Trophoblast cell (in vitro differentiated cells and primary cell): Measurements from ENCODE around the gene CLDN2.

Source experiments
- DNase-seq, 2 donors: peaks; one replicate each; pipeline ENCODE4 v3.0.0-alpha.2; 2016
- H2AFZ ChIP-seq: 2 replicates; pipeline ENCODE4 v1.6.1; 2013; ENCODE audit warnings: low read length, moderate library complexity, mild to moderate bottlenecking; ENCODE audit not compliant: insufficient read depth, poor library complexity
- H2AK5ac ChIP-seq: 2 replicates; pipeline ENCODE4 v1.6.1; 2013; ENCODE audit warnings: mild to moderate bottlenecking, low read length
- H2BK120ac ChIP-seq: 2 replicates; pipeline ENCODE4 v1.6.1; 2013; ENCODE audit warnings: low read length, mild to moderate bottlenecking, moderate library complexity; ENCODE audit not compliant: insufficient read depth, poor library complexity
- H2BK12ac ChIP-seq: 2 replicates; pipeline ENCODE4 v1.6.1; 2013; ENCODE audit warnings: mild to moderate bottlenecking, low read length, moderate library complexity
- H2BK5ac ChIP-seq: 2 replicates; pipeline ENCODE4 v1.6.1; 2013; ENCODE audit warnings: low read length, low read depth, moderate library complexity, mild to moderate bottlenecking; ENCODE audit not compliant: poor library complexity
- H3K14ac ChIP-seq: 2 replicates; pipeline ENCODE4 v1.6.1; 2013; ENCODE audit warnings: mild to moderate bottlenecking, low read length
- H3K18ac ChIP-seq: 2 replicates; pipeline ENCODE4 v1.6.1; 2013; ENCODE audit warnings: mild to moderate bottlenecking, low read length
- H3K23ac ChIP-seq: 2 replicates; pipeline ENCODE4 v1.6.1; 2013; ENCODE audit warnings: low read length
- H3K27ac ChIP-seq: 2 replicates; pipeline ENCODE4 v1.5.1; 2013; ENCODE audit warnings: low read depth, mild to moderate bottlenecking, inconsistent platforms, low read length, moderate library complexity
- H3K27me3 ChIP-seq: 2 replicates; pipeline ENCODE4 v1.6.1; 2013; ENCODE audit warnings: inconsistent platforms, mild to moderate bottlenecking, low read length, moderate library complexity; ENCODE audit not compliant: insufficient read depth
- H3K36me3 ChIP-seq, 2 experiments: 1 replicate in 1 of 2; 2 replicates in 1 of 2; pipeline ENCODE4 v1.6.1; 2013; ENCODE audit warnings: low read length in 2 of 2, mild to moderate bottlenecking in 2 of 2, moderate library complexity in 1 of 2; ENCODE audit not compliant: insufficient read depth in 2 of 2, control insufficient read depth in 1 of 2
- H3K4ac ChIP-seq: 2 replicates; pipeline ENCODE4 v1.6.1; 2013; ENCODE audit warnings: low read depth, mild to moderate bottlenecking, low read length, moderate library complexity
- H3K4me1 ChIP-seq, 2 experiments: 1 replicate in 1 of 2; 2 replicates in 1 of 2; pipeline ENCODE4 v1.6.1; 2013; ENCODE audit warnings: low read length in 2 of 2, mild to moderate bottlenecking in 2 of 2, moderate library complexity in 1 of 2; ENCODE audit not compliant: insufficient read depth in 2 of 2, control insufficient read depth in 1 of 2
- H3K4me2 ChIP-seq: 2 replicates; pipeline ENCODE4 v1.6.1; 2013; ENCODE audit warnings: inconsistent platforms, mild to moderate bottlenecking, low read length, moderate library complexity
- H3K4me3 ChIP-seq: 2 replicates; pipeline ENCODE4 v1.5.1; 2013; ENCODE audit warnings: mild to moderate bottlenecking, low read depth, low read length, inconsistent platforms
- H3K79me1 ChIP-seq: one replicate; pipeline ENCODE4 v1.6.1; 2013; ENCODE audit warnings: low read length
- H3K79me2 ChIP-seq: 2 replicates; pipeline ENCODE4 v1.6.1; 2013; ENCODE audit warnings: low read length, mild to moderate bottlenecking; ENCODE audit not compliant: control insufficient read depth, insufficient read depth, poor library complexity
- H3K9ac ChIP-seq: 2 replicates; pipeline ENCODE4 v1.6.1; 2013; ENCODE audit warnings: mild to moderate bottlenecking, low read length
- H3K9me3 ChIP-seq: 2 replicates; pipeline ENCODE4 v1.6.1; 2013; ENCODE audit warnings: low read depth, mild to moderate bottlenecking, control low read depth, inconsistent platforms, low read length; ENCODE audit not compliant: insufficient read depth
- H4K12ac ChIP-seq: 2 replicates; pipeline ENCODE4 v1.6.1; 2013; ENCODE audit warnings: low read depth, mild to moderate bottlenecking, low read length, moderate library complexity
- H4K8ac ChIP-seq: 2 replicates; pipeline ENCODE4 v1.6.1; 2013; ENCODE audit warnings: low read depth, mild to moderate bottlenecking, low read length, moderate library complexity
- H4K91ac ChIP-seq: one replicate; pipeline ENCODE4 v1.6.1; 2013; ENCODE audit warnings: low read depth, mild to moderate bottlenecking, low read length, moderate library complexity
- WGBS: extraction: QIAGEN DNeasy Blood & Tissue Kit; methylation state at CpG from one replicate; pipeline ENCODE4 v1.1.7; 2013; ENCODE audit warnings: missing lambda C conversion rate; ENCODE audit not compliant: insufficient read length, insufficient coverage; ENCODE audit errors: extremely low coverage; 5-methylcytosine and 5-hydroxymethylcytosine counted together

The CLDN2 gene

DNA sequence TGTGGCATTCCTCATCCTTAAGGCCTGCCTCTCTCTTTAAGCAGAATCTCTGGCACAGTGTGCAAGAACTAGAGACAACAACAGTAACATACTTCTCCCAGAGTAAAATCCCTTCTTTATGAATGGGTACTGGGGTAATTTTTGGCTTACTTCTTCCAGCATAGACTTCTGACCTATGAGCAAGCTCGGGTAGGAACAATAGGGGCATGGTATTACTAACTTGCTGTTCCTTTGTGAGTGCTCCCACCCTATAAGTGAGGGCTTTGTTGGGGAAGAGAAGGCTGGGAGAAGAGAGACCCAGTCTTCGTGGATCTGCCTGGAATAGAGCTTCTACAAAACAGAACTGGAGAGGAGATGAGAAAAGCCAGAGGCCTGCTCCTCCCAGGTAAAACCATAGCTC, 30.2 kb downstream of the CLDN2 start:
- Histone ChIP-seq H3K4me3 (no peak overlapping the region), H3K79me2 (no peaks in the 10 kb centered on the region), H3K4me2 (no peak overlapping the region), H2BK5ac (no peak overlapping the region), H3K9me3 (no peaks in the 10 kb centered on the region), H3K4me1 (no peaks in the 10 kb centered on the region), H3K27me3 (no peaks in the 10 kb centered on the region), H2BK120ac (no peak overlapping the region), H3K14ac (no peak overlapping the region), H2BK12ac (no peak overlapping the region), H3K9ac (no peak overlapping the region), H3K23ac (no peak overlapping the region), H2AFZ (no peak overlapping the region), H3K36me3 (peaks cover 0 to 1% of the 10 kb centered on the region in 2 experiments), H4K91ac (no peak overlapping the region), H4K8ac (no peak overlapping the region), H2AK5ac (no peak overlapping the region), H3K79me1 (no peaks in the 10 kb centered on the region), H3K18ac (no peak overlapping the region), H3K27ac (no peak overlapping the region), H4K12ac (no peak overlapping the region), H3K4ac (no peak overlapping the region)
- no CpG with 5 or more reads among the region's 2 CpGs for WGBS
- peak in 1 of 2 donors; percentile 10 for DNase-seq

DNA sequence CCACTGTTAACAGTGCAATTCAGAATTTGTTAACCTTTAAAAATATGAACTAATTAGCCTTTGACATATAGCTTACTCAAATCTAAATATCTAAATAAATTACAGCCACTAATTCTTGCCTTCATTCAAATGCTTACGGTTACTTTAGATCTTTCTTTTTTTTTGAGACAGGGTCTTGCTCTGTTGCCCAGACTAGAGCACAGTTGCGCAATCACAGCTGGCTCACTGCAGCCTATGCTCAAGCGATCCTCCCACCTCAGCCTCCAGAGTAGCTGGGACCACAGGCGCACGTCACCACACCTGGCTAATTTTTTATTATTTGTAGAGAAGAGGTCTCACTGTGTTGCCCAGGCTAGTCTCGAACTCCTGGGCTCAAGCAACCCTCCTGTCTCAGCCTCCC, 31.0 kb downstream of the CLDN2 start:
- H2BK120ac ChIP-seq, result no peak overlapping the region
- H3K4me3 ChIP-seq, result no peak overlapping the region
- H3K79me2 ChIP-seq, result no peaks in the 10 kb centered on the region
- no peak overlapping the region for H3K18ac ChIP-seq
- H2AK5ac ChIP-seq, result no peak overlapping the region
- H4K91ac ChIP-seq, result no peak overlapping the region
- peak in 1 of 2 donors; percentile 31 for DNase-seq
- H2AFZ ChIP-seq, result no peak overlapping the region
- no peaks in the 10 kb centered on the region for H3K79me1 ChIP-seq
- no peak overlapping the region for H3K14ac ChIP-seq
- H3K27ac ChIP-seq, result no peak overlapping the region
- H3K4me2 ChIP-seq, result no peak overlapping the region
- no CpG with 5 or more reads among the region's 6 CpGs for WGBS
- no peak overlapping the region for H3K4ac ChIP-seq
- H2BK5ac ChIP-seq, result no peak overlapping the region
- H3K36me3 ChIP-seq, result peaks cover 0 to 4% of the 10 kb centered on the region in 2 experiments
- H3K23ac ChIP-seq, result no peak overlapping the region
- no peak overlapping the region for H4K12ac ChIP-seq
- H3K4me1 ChIP-seq, result no peaks in the 10 kb centered on the region
- no peaks in the 10 kb centered on the region for H3K9me3 ChIP-seq
- no peaks in the 10 kb centered on the region for H3K27me3 ChIP-seq
- H4K8ac ChIP-seq, result no peak overlapping the region
- no peak overlapping the region for H2BK12ac ChIP-seq
- H3K9ac ChIP-seq, result no peak overlapping the region

DNA sequence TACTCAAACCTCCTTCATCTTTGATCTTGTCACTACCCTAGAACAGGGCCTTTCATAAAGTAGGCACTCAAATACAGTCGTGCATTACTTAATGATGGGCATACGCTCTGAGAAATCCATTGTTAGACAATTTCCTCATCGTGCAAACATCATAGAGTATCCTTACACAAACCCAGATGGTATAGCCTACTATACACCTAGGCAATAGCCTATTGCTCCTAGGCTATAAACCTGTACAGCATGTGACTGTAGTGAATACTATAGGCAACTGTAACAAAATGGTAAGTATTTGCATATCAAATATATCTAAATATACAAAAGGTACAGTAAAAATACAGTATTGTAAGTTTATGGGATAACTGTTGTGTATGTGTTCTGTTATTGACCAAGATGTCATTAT, 31.9 kb downstream of the CLDN2 start:
- no CpG with 5 or more reads among the region's 3 CpGs for WGBS
- Histone ChIP-seq H2BK120ac (no peak overlapping the region), H3K4me3 (no peak overlapping the region), H4K12ac (no peak overlapping the region), H3K79me2 (no peaks in the 10 kb centered on the region), H3K27ac (no peak overlapping the region), H2BK12ac (no peak overlapping the region), H3K79me1 (no peaks in the 10 kb centered on the region), H3K4ac (no peak overlapping the region), H3K36me3 (peaks cover 0 to 4% of the 10 kb centered on the region in 2 experiments), H2AFZ (no peak overlapping the region), H3K23ac (no peak overlapping the region), H3K4me2 (no peak overlapping the region), H4K8ac (no peak overlapping the region), H3K18ac (no peak overlapping the region), H4K91ac (no peak overlapping the region), H3K9me3 (no peaks in the 10 kb centered on the region), H2BK5ac (no peak overlapping the region), H3K9ac (no peak overlapping the region), H2AK5ac (no peak overlapping the region), H3K27me3 (no peaks in the 10 kb centered on the region), H3K4me1 (no peaks in the 10 kb centered on the region), H3K14ac (no peak overlapping the region)
- DNase-seq, result no peak

DNA sequence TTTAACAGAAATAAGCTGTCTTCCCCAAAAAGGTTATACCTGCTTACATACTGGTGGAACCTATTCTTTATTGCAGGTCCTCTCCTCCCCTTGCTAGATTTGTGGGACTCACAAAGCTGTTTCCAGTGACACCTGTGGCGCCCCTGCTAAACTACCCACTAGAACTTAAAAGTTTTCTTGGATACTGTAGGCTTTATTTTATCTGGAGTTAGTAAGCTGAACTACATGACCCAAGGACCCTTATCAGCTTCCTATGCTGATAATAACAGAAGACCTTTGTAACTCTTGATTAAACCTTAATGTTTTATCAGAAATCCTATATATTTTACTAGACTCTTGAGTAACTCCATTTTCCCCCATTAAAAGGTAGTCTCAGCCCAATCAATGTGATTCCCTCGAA, 32.3 kb downstream of the CLDN2 start:
- no peak overlapping the region for H2BK120ac ChIP-seq
- H3K4me2 ChIP-seq, result no peak overlapping the region
- no peak overlapping the region for H3K9ac ChIP-seq
- no peak overlapping the region for H3K4me3 ChIP-seq
- H3K79me1 ChIP-seq, result no peaks in the 10 kb centered on the region
- WGBS, result no CpG with 5 or more reads among the region's 2 CpGs
- no peak overlapping the region for H4K91ac ChIP-seq
- H3K18ac ChIP-seq, result no peak overlapping the region
- no peaks in the 10 kb centered on the region for H3K27me3 ChIP-seq
- H3K79me2 ChIP-seq, result no peaks in the 10 kb centered on the region
- H2BK5ac ChIP-seq, result no peak overlapping the region
- no peak overlapping the region for H2AK5ac ChIP-seq
- DNase-seq, result no peak
- H3K14ac ChIP-seq, result no peak overlapping the region
- H3K9me3 ChIP-seq, result no peaks in the 10 kb centered on the region
- no peak overlapping the region for H4K12ac ChIP-seq
- H3K23ac ChIP-seq, result no peak overlapping the region
- no peak overlapping the region for H4K8ac ChIP-seq
- no peak overlapping the region for H2BK12ac ChIP-seq
- H3K36me3 ChIP-seq, result peaks cover 0 to 4% of the 10 kb centered on the region in 2 experiments
- H2AFZ ChIP-seq, result no peak overlapping the region
- no peak overlapping the region for H3K27ac ChIP-seq
- no peak overlapping the region for H3K4ac ChIP-seq
- no peaks in the 10 kb centered on the region for H3K4me1 ChIP-seq
